Measurements from ENCODE around the gene CTSH.

DNA sequence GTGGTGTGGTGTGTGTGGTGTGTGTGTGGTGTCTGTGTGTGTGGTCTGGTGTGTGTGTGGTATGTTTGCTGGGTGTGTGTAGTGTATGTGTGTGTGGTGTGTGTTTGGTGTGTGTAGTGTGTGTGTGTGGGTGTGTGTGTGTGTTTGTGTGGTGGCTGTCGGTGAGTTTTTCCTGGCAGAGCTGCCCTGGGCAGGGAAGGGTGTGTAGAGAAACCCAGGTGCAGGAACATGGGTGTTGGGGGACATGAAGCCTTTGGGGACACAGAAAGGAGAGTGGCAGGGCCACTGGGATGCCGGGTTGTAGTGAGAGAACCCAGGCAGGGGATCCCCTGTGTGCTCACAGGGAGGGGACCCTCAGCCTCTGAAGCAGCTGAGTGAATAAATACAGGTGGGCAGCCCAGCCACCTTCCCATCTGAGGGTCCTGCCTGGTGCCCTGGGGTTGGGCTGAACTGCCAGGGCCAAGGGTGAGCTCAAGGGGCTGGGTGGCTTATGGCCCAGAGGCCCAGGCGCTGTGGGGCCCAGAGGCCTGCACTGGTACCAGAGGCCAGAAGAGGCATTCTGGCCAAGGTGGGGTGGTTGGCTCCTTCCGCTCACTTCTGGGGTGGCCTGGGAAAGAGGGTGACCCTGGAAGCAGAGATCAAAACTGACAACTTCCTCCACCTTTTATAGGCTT is 48.5 kb upstream of the CTSH start:
- TF ChIP-seq, protein P1, sequence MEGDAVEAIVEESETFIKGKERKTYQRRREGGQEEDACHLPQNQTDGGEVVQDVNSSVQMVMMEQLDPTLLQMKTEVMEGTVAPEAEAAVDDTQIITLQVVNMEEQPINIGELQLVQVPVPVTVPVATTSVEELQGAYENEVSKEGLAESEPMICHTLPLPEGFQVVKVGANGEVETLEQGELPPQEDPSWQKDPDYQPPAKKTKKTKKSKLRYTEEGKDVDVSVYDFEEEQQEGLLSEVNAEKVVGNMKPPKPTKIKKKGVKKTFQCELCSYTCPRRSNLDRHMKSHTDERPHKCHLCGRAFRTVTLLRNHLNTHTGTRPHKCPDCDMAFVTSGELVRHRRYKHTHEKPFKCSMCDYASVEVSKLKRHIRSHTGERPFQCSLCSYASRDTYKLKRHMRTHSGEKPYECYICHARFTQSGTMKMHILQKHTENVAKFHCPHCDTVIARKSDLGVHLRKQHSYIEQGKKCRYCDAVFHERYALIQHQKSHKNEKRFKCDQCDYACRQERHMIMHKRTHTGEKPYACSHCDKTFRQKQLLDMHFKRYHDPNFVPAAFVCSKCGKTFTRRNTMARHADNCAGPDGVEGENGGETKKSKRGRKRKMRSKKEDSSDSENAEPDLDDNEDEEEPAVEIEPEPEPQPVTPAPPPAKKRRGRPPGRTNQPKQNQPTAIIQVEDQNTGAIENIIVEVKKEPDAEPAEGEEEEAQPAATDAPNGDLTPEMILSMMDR (IDR thresholded peaks at IDR 0.05), result no peak
- TF ChIP-seq EP300 (IDR thresholded peaks at IDR 0.05), result no peak
- TF ChIP-seq POLR2A (IDR thresholded peaks at IDR 0.05), result no peak

Measured in sigmoid colon (tissue), 4 donors.